HepG2 (cell line): ENCODE data around the gene TEKT5. TPM values are rescaled to one million over a fixed set of nuclear protein-coding genes. Genes with fewer than 3 reads are reported as not detected.

ENCODE experiments used
- ATAD3A ChIP-seq: sonication (generic); formaldehyde crosslinking; IDR thresholded peaks from 2 replicates; pipeline ENCODE4 v1.4.0; 2020; ENCODE audit warnings: missing genetic modification reagents
- CCDC6 ChIP-seq: sonication (generic); formaldehyde crosslinking; IDR thresholded peaks from 2 replicates; pipeline ENCODE4 v1.8.1; 2022; ENCODE audit warnings: mild to moderate bottlenecking, missing genetic modification reagents, moderate library complexity
- EED ChIP-seq: sonication (generic); formaldehyde crosslinking; IDR thresholded peaks from 2 replicates; pipeline ENCODE4 v1.5.0; 2020; ENCODE audit warnings: mild to moderate bottlenecking, missing genetic modification reagents
- ETV6 ChIP-seq: sonication (generic); formaldehyde crosslinking; conservative IDR thresholded peaks from 2 replicates; pipeline ENCODE4 v1.4.0; 2020; ENCODE audit warnings: missing genetic modification reagents
- GABPA ChIP-seq, 2 experiments: IDR thresholded peaks; 2 replicates each; pipeline ENCODE4 v1.6.1; 2011 to 2016; ENCODE audit warnings: low read depth in 2 of 2, low read length in 1 of 2, missing biosample characterization in 1 of 2, missing genetic modification characterization in 1 of 2
- MZF1 ChIP-seq: sonication (generic); formaldehyde crosslinking; IDR thresholded peaks from 2 replicates; pipeline ENCODE4 v1.8.1; 2023; ENCODE audit warnings: mild to moderate bottlenecking, missing genetic modification reagents, borderline replicate concordance
- NFYC ChIP-seq: IDR thresholded peaks from 2 replicates; pipeline ENCODE4 v1.6.1; 2016; ENCODE audit warnings: missing genetic modification reagents, missing compliant biosample characterization
- NR2F6 ChIP-seq, 2 experiments: IDR thresholded peaks; 2 replicates each; pipeline ENCODE4 v1.6.1; 2016; ENCODE audit warnings: antibody characterized with exemption in 1 of 2, mild to moderate bottlenecking in 1 of 2
- PAF1 ChIP-seq: IDR thresholded peaks from 2 replicates; pipeline ENCODE4 v1.6.1; 2016; ENCODE audit warnings: missing genetic modification reagents, missing compliant biosample characterization
- RELA ChIP-seq: sonication (generic); formaldehyde crosslinking; IDR thresholded peaks from 2 replicates; pipeline ENCODE4 v1.4.0; 2020; ENCODE audit warnings: missing genetic modification reagents
- SIX1 ChIP-seq: sonication (generic); formaldehyde crosslinking; IDR thresholded peaks from 2 replicates; pipeline ENCODE4 v1.4.0; 2020; ENCODE audit warnings: missing genetic modification reagents, borderline replicate concordance
- SKI ChIP-seq: fragments of 450-650 bp; IDR thresholded peaks from one replicate; pipeline ENCODE4 v1.6.1; 2018; ENCODE audit warnings: mild to moderate bottlenecking; ENCODE audit not compliant: partially characterized antibody
- SNAI1 ChIP-seq: sonication (generic); formaldehyde crosslinking; IDR thresholded peaks from 2 replicates; pipeline ENCODE4 v1.5.0; 2020; ENCODE audit warnings: mild to moderate bottlenecking, missing genetic modification reagents, borderline replicate concordance
- SNAPC2 ChIP-seq: sonication (generic); formaldehyde crosslinking; IDR thresholded peaks from 2 replicates; pipeline ENCODE4 v1.8.1; 2022; ENCODE audit warnings: mild to moderate bottlenecking, missing genetic modification reagents
- ZNF207 ChIP-seq: fragments of 450-650 bp; IDR thresholded peaks from 2 replicates; pipeline ENCODE4 v1.6.1; 2016; ENCODE audit warnings: antibody characterized with exemption, borderline replicate concordance
- ZNF235 ChIP-seq: sonication (generic); formaldehyde crosslinking; IDR thresholded peaks from 2 replicates; pipeline ENCODE4 v1.8.1; 2023; ENCODE audit warnings: mild to moderate bottlenecking, missing genetic modification reagents, borderline replicate concordance
- ZNF33A ChIP-seq: sonication (generic); formaldehyde crosslinking; IDR thresholded peaks from 2 replicates; pipeline ENCODE4 v1.5.1; 2020; ENCODE audit warnings: missing genetic modification reagents, mild to moderate bottlenecking, moderate library complexity, borderline replicate concordance
- ZNF354B ChIP-seq: sonication (generic); formaldehyde crosslinking; IDR thresholded peaks from 2 replicates; pipeline ENCODE4 v1.8.0; 2022; ENCODE audit warnings: mild to moderate bottlenecking, missing genetic modification reagents
- ZNF431 ChIP-seq: sonication (generic); formaldehyde crosslinking; IDR thresholded peaks from 2 replicates; pipeline ENCODE4 v1.9.0; 2022; ENCODE audit warnings: missing genetic modification reagents, low read depth, mild to moderate bottlenecking, borderline replicate concordance
- ZNF703 ChIP-seq: sonication (generic); formaldehyde crosslinking; IDR thresholded peaks from 2 replicates; pipeline ENCODE4 v1.5.1; 2020; ENCODE audit warnings: missing genetic modification reagents, mild to moderate bottlenecking, moderate library complexity, borderline replicate concordance
- ZNF816 ChIP-seq: sonication (generic); formaldehyde crosslinking; IDR thresholded peaks from 2 replicates; pipeline ENCODE4 v1.8.0; 2022; ENCODE audit warnings: missing genetic modification reagents, mild to moderate bottlenecking, borderline replicate concordance
- ZSCAN20 ChIP-seq: sonication (generic); formaldehyde crosslinking; IDR thresholded peaks from 2 replicates; pipeline ENCODE4 v1.4.0; 2020; ENCODE audit warnings: missing genetic modification reagents, mild to moderate bottlenecking, borderline replicate concordance
- polyA plus RNA-seq, 8 experiments: library from polyadenylated mRNA; depleted of rRNA in 3 of 8; stranded (reverse) in 7 of 8; unstranded in 1 of 8; fragments of >200 nt; fragmentation: Illumina TruSeq in 4 of 8; extraction: Trizol in 4 of 8; gene quantifications; 2 replicates each; pipeline versions ENCODE4 v1.2.1 to v1.2.3, GENCODE V29; 2011 to 2016; ENCODE audit warnings: low read depth in 4 of 8, missing spikeins in 1 of 8, mixed read lengths in 1 of 8; ENCODE audit not compliant: insufficient read depth in 1 of 8
- total RNA-seq, 5 experiments: library from RNA; depleted of rRNA; stranded (reverse); fragments of >200 nt; fragmentation: Illumina TruSeq; extraction: Trizol; gene quantifications; 2 replicates each; pipeline ENCODE4 v1.2.3, GENCODE V29; 2016; ENCODE audit warnings: low read depth in 1 of 5
- TF ChIP-seq, protein P1 (sequence below), 2 experiments: IDR thresholded peaks; 2 replicates each; pipeline ENCODE4 v1.6.1; 2011 to 2012; ENCODE audit warnings: low read length in 2 of 2, borderline replicate concordance in 1 of 2, low read depth in 1 of 2, mild to moderate bottlenecking in 1 of 2, moderate library complexity in 1 of 2
- TF ChIP-seq, protein P2 (sequence below): sonication (generic); formaldehyde crosslinking; IDR thresholded peaks from 2 replicates; pipeline ENCODE4 v1.4.0; 2020; ENCODE audit warnings: missing genetic modification reagents, borderline replicate concordance

Gene TEKT5
- total and polyA plus RNA-seq, 2 of the 13 experiments (the other 11 are each of a cell fraction or from before 2014, with no cell fraction given), result 0.16 TPM; not detected in 1

DNA sequence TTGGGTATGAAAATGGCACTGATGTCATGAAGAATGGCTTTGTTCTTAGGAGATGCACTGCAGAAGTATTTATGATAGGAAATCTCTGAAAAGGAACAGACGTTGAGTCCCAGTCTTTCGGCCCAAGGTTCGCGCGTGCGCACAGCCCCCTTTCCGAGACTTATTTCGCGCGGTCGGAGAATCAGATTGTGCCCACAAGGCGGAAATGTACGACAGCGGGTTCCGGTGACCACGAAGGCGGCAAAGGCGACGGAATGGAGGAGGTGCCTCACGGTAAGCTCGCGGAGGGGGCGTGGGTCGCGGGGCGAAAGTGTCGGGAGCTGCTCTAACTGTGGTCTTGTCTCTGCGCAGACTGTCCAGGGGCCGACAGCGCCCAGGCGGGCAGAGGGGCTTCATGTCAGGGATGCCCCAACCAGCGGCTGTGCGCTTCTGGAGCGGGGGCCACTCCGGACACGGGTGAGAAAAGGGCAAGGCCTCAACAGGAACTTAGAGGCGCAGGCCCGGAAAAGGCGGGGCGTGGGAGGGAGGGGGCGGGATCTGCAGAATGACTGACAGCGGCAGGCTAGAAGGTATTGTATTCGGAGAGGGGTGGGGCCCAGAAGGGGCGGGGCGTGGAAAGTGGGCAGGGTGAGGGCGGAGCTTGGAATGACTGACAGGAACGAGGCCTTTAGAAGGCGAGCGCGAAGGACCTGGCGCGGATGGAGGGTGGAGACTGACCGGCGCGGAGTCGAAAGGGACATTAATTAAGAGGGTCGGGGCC, 49.1 kb upstream of the TEKT5 start, which contains the start of gene NUBP1 (continued):
- TF ChIP-seq ZNF431 (CRISPR knock-in tag) (peak; percentile 98), SNAPC2 (CRISPR knock-in tag) (peak; percentile 91), GABPA (IDR thresholded peaks at IDR 0.05; ENCODE audit: low read depth, low read length) (peak; percentile 82), GABPA (CRISPR knock-in tag; IDR thresholded peaks at IDR 0.05; ENCODE audit: low read depth) (peak; percentile 96), ZNF354B (CRISPR knock-in tag) (peak; percentile 86; the same call in 1 of the 2 replicates), ETV6 (CRISPR knock-in tag) (peak; percentile 86), ZNF816 (CRISPR knock-in tag) (peak; percentile 77; the same call in 1 of the 2 replicates), EED (CRISPR knock-in tag) (peak; percentile 99), ZNF33A (peak; percentile 26; the same call in 1 of the 2 replicates), ZSCAN20 (CRISPR knock-in tag) (peak; percentile 89; the same call in 1 of the 2 replicates), SNAI1 (CRISPR knock-in tag) (0 out of 2 replicates have a peak, but pooled peaks have one; percentile 25), NR2F6 (IDR thresholded peaks at IDR 0.05) (peak; percentile 32; the same call in 1 of the 2 replicates), NR2F6 (CRISPR knock-in tag; IDR thresholded peaks at IDR 0.05) (peak; percentile 76; the same call in 1 of the 2 replicates), CCDC6 (CRISPR knock-in tag) (peak; percentile 92; the same call in 1 of the 2 replicates), SKI (peak; percentile 68), SIX1 (0 out of 2 replicates have a peak, but pooled peaks have one; percentile 31), ZNF235 (CRISPR knock-in tag) (peak; percentile 99), PAF1 (CRISPR knock-in tag) (no peak), MZF1 (CRISPR knock-in tag) (no peak), RELA (peak; percentile 91; the same call in 1 of the 2 replicates), ATAD3A (CRISPR knock-in tag) (peak; percentile 62; the same call in 1 of the 2 replicates), ZNF703 (no peak), NFYC (CRISPR knock-in tag) (peak; percentile 45), ZNF207 (no peak)
- TF ChIP-seq, protein P1, sequence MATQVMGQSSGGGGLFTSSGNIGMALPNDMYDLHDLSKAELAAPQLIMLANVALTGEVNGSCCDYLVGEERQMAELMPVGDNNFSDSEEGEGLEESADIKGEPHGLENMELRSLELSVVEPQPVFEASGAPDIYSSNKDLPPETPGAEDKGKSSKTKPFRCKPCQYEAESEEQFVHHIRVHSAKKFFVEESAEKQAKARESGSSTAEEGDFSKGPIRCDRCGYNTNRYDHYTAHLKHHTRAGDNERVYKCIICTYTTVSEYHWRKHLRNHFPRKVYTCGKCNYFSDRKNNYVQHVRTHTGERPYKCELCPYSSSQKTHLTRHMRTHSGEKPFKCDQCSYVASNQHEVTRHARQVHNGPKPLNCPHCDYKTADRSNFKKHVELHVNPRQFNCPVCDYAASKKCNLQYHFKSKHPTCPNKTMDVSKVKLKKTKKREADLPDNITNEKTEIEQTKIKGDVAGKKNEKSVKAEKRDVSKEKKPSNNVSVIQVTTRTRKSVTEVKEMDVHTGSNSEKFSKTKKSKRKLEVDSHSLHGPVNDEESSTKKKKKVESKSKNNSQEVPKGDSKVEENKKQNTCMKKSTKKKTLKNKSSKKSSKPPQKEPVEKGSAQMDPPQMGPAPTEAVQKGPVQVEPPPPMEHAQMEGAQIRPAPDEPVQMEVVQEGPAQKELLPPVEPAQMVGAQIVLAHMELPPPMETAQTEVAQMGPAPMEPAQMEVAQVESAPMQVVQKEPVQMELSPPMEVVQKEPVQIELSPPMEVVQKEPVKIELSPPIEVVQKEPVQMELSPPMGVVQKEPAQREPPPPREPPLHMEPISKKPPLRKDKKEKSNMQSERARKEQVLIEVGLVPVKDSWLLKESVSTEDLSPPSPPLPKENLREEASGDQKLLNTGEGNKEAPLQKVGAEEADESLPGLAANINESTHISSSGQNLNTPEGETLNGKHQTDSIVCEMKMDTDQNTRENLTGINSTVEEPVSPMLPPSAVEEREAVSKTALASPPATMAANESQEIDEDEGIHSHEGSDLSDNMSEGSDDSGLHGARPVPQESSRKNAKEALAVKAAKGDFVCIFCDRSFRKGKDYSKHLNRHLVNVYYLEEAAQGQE (IDR thresholded peaks at IDR 0.05; ENCODE audit: borderline replicate concordance in 1 of 2, low read depth in 1 of 2, low read length in 2 of 2), result peak in 1 of 2 experiments; percentile 44; a peak in 1 of 4 replicates
- TF ChIP-seq, protein P2, sequence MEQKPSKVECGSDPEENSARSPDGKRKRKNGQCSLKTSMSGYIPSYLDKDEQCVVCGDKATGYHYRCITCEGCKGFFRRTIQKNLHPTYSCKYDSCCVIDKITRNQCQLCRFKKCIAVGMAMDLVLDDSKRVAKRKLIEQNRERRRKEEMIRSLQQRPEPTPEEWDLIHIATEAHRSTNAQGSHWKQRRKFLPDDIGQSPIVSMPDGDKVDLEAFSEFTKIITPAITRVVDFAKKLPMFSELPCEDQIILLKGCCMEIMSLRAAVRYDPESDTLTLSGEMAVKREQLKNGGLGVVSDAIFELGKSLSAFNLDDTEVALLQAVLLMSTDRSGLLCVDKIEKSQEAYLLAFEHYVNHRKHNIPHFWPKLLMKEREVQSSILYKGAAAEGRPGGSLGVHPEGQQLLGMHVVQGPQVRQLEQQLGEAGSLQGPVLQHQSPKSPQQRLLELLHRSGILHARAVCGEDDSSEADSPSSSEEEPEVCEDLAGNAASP (CRISPR knock-in tag), result no peak
